Caco-2 (cell line): ENCODE results near the gene CEPT1. TPM values are rescaled to one million over a fixed set of nuclear protein-coding genes. Genes with fewer than 3 reads are reported as not detected.

Experiments used
- BruUV-seq: library from RNA; stranded (reverse); fragments of 400-500 nt; replicated peaks from 2 replicates; lab custom pipeline; 2021; lab: Mats Ljungman, UMichigan
- CTCF ChIA-PET: fragments of 300-600 bp; sonication (Branson Sonifier 250); formaldehyde crosslinking; loops from one replicate; lab custom pipeline; 2022; ENCODE audit warnings: antibody characterized with exemption; lab: Charles Lee
- POLR2A ChIA-PET: fragments of 300-600 bp; sonication (Branson Sonifier 250); formaldehyde crosslinking; loops from one replicate; lab custom pipeline; 2022; ENCODE audit warnings: antibody characterized with exemption; lab: Charles Lee
- DNase-seq, 2 experiments: peaks; one replicate each; pipeline versions ENCODE4 v3.0.0 to v3.0.0-alpha.2; 2020 to 2022
- H3K27me3 ChIP-seq: replicated peaks from 2 replicates; pipeline ENCODE4 v1.6.0; 2011; ENCODE audit warnings: low read length; ENCODE audit not compliant: control insufficient read depth, insufficient read depth
- H3K36me3 ChIP-seq: 2 replicates; pipeline ENCODE4 v1.5.1; 2011; ENCODE audit warnings: low read length; ENCODE audit not compliant: control insufficient read depth, insufficient read depth
- H3K4me1 ChIP-seq: fragments of 250-450 bp; sonication (Bioruptor Pico); 2 replicates; pipeline ENCODE4 v1.5.1; 2020; ENCODE audit warnings: mild to moderate bottlenecking
- H3K4me3 ChIP-seq: 2 replicates; pipeline ENCODE4 v1.5.1; 2011; ENCODE audit warnings: low read depth, mild to moderate bottlenecking, control low read depth, low read length
- H3K9me3 ChIP-seq: fragments of 250-450 bp; sonication (Bioruptor Pico); 2 replicates; pipeline ENCODE4 v1.5.1; 2020; ENCODE audit warnings: mild to moderate bottlenecking, moderate library complexity
- H3K27ac Mint-ChIP-seq: one replicate; pipeline ENCODE4 v1.8.0; 2022; ENCODE audit warnings: mixed read lengths; ENCODE audit not compliant: unreplicated experiment
- H3K27me3 Mint-ChIP-seq: one replicate; pipeline ENCODE4 v1.8.0; 2022; ENCODE audit warnings: mixed read lengths; ENCODE audit not compliant: insufficient read depth, unreplicated experiment
- H3K36me3 Mint-ChIP-seq: one replicate; pipeline ENCODE4 v1.8.0; 2022; ENCODE audit warnings: mild to moderate bottlenecking, mixed read lengths; ENCODE audit not compliant: insufficient read depth, unreplicated experiment
- H3K4me1 Mint-ChIP-seq: one replicate; pipeline ENCODE4 v1.8.0; 2022; ENCODE audit warnings: low read depth, mixed read lengths; ENCODE audit not compliant: unreplicated experiment
- H3K4me3 Mint-ChIP-seq: one replicate; pipeline ENCODE4 v1.8.0; 2022; ENCODE audit warnings: mild to moderate bottlenecking, moderate library complexity, mixed read lengths; ENCODE audit not compliant: unreplicated experiment
- H3K9me3 Mint-ChIP-seq: one replicate; pipeline ENCODE4 v1.8.0; 2022; ENCODE audit warnings: mixed read lengths; ENCODE audit not compliant: unreplicated experiment
- CTCF ChIP-seq, 2 experiments: fragments of 200-600 bp in 1 of 2; IDR thresholded peaks; 1 replicate in 1 of 2; 2 replicates in 1 of 2; pipeline versions ENCODE4 v1.5.1 to v1.8.0; 2011 to 2022; ENCODE audit warnings: antibody characterized with exemption in 1 of 2, control low read depth in 1 of 2, inconsistent platforms in 1 of 2, low read depth in 1 of 2, low read length in 1 of 2, mild to moderate bottlenecking in 1 of 2, moderate library complexity in 1 of 2; ENCODE audit not compliant: insufficient read depth in 1 of 2, severe bottlenecking in 1 of 2, unreplicated experiment in 1 of 2
- intact Hi-C: fragments of 100-400 bp; cut with micrococcal nuclease; formaldehyde crosslinking; loops from one replicate; pipeline ENCODE4 v1.10.0; 2022; ENCODE audit not compliant: unreplicated experiment
- total RNA-seq: library from RNA; stranded (reverse); gene quantifications from 2 replicates; pipeline ENCODE4 v1.2.3, GENCODE V29; 2022

Gene CEPT1
- total RNA-seq, 1 experiment from 2014 or later: 17.3 TPM

- intact Hi-C loops: no loop called here
- no peak for DNase-seq
- Mint-ChIP-seq H3K4me3 (no peak overlapping the region), H3K4me1 (no peaks in the 10 kb centered on the region), H3K36me3 (peaks cover 8% of the 10 kb centered on the region), H3K9me3 (no peaks in the 10 kb centered on the region), H3K27ac (no peak overlapping the region), H3K27me3 (no peaks in the 10 kb centered on the region)
- no peak for TF ChIP-seq CTCF (IDR thresholded peaks at IDR 0.05; ENCODE audit: insufficient read depth in 1 of 2, low read depth in 1 of 2, low read length in 1 of 2, severe bottlenecking in 1 of 2, unreplicated experiment in 1 of 2)
- Histone ChIP-seq H3K9me3 (no peaks in the 10 kb centered on the region), H3K4me1 (no peaks in the 10 kb centered on the region), H3K4me3 (no peak overlapping the region), H3K27me3 (no peaks in the 10 kb centered on the region), H3K36me3 (no peaks in the 10 kb centered on the region)
- BruUV-seq: no TSS peak
- CTCF ChIA-PET: no interaction called here
- POLR2A ChIA-PET: no interaction called here
Measured at GRCh38 chr1:111110197-111110899, 29.7 kb upstream of the CEPT1 start.

- peaks cover 6% of the 10 kb centered on the region for H3K4me1 Mint-ChIP-seq
- H3K27ac Mint-ChIP-seq: no peak overlapping the region
- no peak for TF ChIP-seq CTCF (IDR thresholded peaks at IDR 0.05; ENCODE audit: insufficient read depth in 1 of 2, low read depth in 1 of 2, low read length in 1 of 2, severe bottlenecking in 1 of 2, unreplicated experiment in 1 of 2)
- H3K36me3 Mint-ChIP-seq: peaks cover 5% of the 10 kb centered on the region
- intact Hi-C loops: no loop called here
- DNase-seq: no peak
- H3K36me3 ChIP-seq: no peaks in the 10 kb centered on the region
- H3K4me1 ChIP-seq: peaks cover 12% of the 10 kb centered on the region; the same call in 1 of the 2 replicates
- ChIA-PET POLR2A (no interaction called here), CTCF (no interaction called here)
- H3K4me3 ChIP-seq: no peak overlapping the region
- H3K4me3 Mint-ChIP-seq: no peak overlapping the region
- no peaks in the 10 kb centered on the region for H3K9me3 Mint-ChIP-seq
- BruUV-seq: no TSS peak
- no peaks in the 10 kb centered on the region for H3K9me3 ChIP-seq
- H3K27me3 ChIP-seq: no peaks in the 10 kb centered on the region
- H3K27me3 Mint-ChIP-seq: no peaks in the 10 kb centered on the region
Measured at GRCh38 chr1:111116496-111116895, 23.5 kb upstream of the CEPT1 start.

GRCh38 chr1:111126354-111126753 is 13.7 kb upstream of the CEPT1 start:
- TF ChIP-seq CTCF (IDR thresholded peaks at IDR 0.05; ENCODE audit: insufficient read depth in 1 of 2, low read depth in 1 of 2, low read length in 1 of 2, severe bottlenecking in 1 of 2, unreplicated experiment in 1 of 2): no peak
- H3K4me3 ChIP-seq: no peak overlapping the region
- ChIA-PET CTCF (no interaction called here), POLR2A (no interaction called here)
- Mint-ChIP-seq H3K27me3 (no peaks in the 10 kb centered on the region), H3K4me1 (peaks cover 17% of the 10 kb centered on the region), H3K27ac (no peak overlapping the region), H3K36me3 (peaks cover 25% of the 10 kb centered on the region), H3K4me3 (no peak overlapping the region), H3K9me3 (no peaks in the 10 kb centered on the region)
- no peaks in the 10 kb centered on the region for H3K27me3 ChIP-seq
- H3K36me3 ChIP-seq: no peaks in the 10 kb centered on the region; the same call in 1 of the 2 replicates
- H3K9me3 ChIP-seq: no peaks in the 10 kb centered on the region
- H3K4me1 ChIP-seq: no peaks in the 10 kb centered on the region
- no TSS peak for BruUV-seq
- no peak for DNase-seq
- intact Hi-C loops: no loop called here
